GM21717 (cell line): ENCODE results near the gene DPRX.

Experiments used
- ATAC-seq: cut with Tn5 transposase; IDR thresholded peaks from one replicate; pipeline ENCODE4 v1.9.1; 2021; ENCODE audit warnings: mild to moderate bottlenecking, moderate library complexity; ENCODE audit not compliant: unreplicated experiment

The DPRX gene

GRCh38 chr19:53631949-53632407 lies at the start of gene DPRX:
TSS of gene DPRX (plus strand) at chr19:53631999. CDS start at chr19:53632107, 108 bp downstream.
- no peak for ATAC-seq

GRCh38 chr19:53583181-53583580 lies 48.6 kb upstream of the DPRX start:
- no peak for ATAC-seq

GRCh38 chr19:53586277-53586691 lies 45.5 kb upstream of the DPRX start:
- no peak for ATAC-seq

- no peak for ATAC-seq
Measured at GRCh38 chr19:53594811-53595509, 36.8 kb upstream of the DPRX start.

- ATAC-seq: no peak
Measured at GRCh38 chr19:53595510-53595867, 36.3 kb upstream of the DPRX start.

GRCh38 chr19:53596056-53596455 lies 35.7 kb upstream of the DPRX start:
- no peak for ATAC-seq

- no peak for ATAC-seq
Measured at GRCh38 chr19:53597023-53597422, 34.8 kb upstream of the DPRX start.

GRCh38 chr19:53598361-53598760 lies 33.4 kb upstream of the DPRX start:
- ATAC-seq: no peak

GRCh38 chr19:53600217-53600616 lies 31.6 kb upstream of the DPRX start:
- no peak for ATAC-seq

GRCh38 chr19:53606031-53606430 lies 25.8 kb upstream of the DPRX start:
- no peak for ATAC-seq

- ATAC-seq: no peak
Measured at GRCh38 chr19:53608381-53608780, 23.4 kb upstream of the DPRX start.

GRCh38 chr19:53612762-53613526 lies 18.9 kb upstream of the DPRX start:
- ATAC-seq: no peak

GRCh38 chr19:53621885-53622740 lies 9.7 kb upstream of the DPRX start:
- no peak for ATAC-seq

- no peak for ATAC-seq
Measured at GRCh38 chr19:53624771-53625545, 6.8 kb upstream of the DPRX start.

GRCh38 chr19:53626486-53626885 lies 5.3 kb upstream of the DPRX start:
- no peak for ATAC-seq

- ATAC-seq: no peak
Measured at GRCh38 chr19:53626976-53627375, 4.8 kb upstream of the DPRX start.

GRCh38 chr19:53634768-53635167 lies 3.0 kb downstream of the DPRX start:
- ATAC-seq: no peak

GRCh38 chr19:53639471-53639870 lies 7.7 kb downstream of the DPRX start:
- ATAC-seq: no peak

GRCh38 chr19:53642381-53643099 lies 10.7 kb downstream of the DPRX start:
- ATAC-seq: no peak
